ENCODE data around the gene OR5H14. TPM values are rescaled to one million over a fixed set of nuclear protein-coding genes. Genes with fewer than 3 reads are reported as not detected.
A peak's percentile ranks its signal among the peaks of the same experiment; 100 is the strongest.
"Not testable (repeated sequence)": the region's sequence is repeated elsewhere in the genome, so short reads cannot be mapped to it uniquely, and the experiment has no call there.

Gene OR5H14
- total and polyA plus RNA-seq, 2 of the 13 experiments (the other 11 are each of a cell fraction or from before 2014, with no cell fraction given) = not detected

- H3K27me3 ChIP-seq (ENCODE audit: control insufficient read depth in 1 of 2, insufficient read depth in 2 of 2, low read length in 2 of 2) = no peaks in the 10 kb centered on the region
- H3K36me3 ChIP-seq (replicated peaks in 1 of 2; ENCODE audit: control insufficient read depth in 1 of 2, insufficient read depth in 2 of 2, low read length in 2 of 2) = no peaks in the 10 kb centered on the region
- no peak overlapping the region for H3K27ac ChIP-seq (ENCODE audit: extremely low read length, insufficient read depth, low read length)
- no peaks in the 10 kb centered on the region for H3K79me2 ChIP-seq (ENCODE audit: insufficient read depth, low read length)
- ChIA-PET POLR2A (no interaction called here), CTCF (ENCODE audit: low intra/inter-chr PET ratio, low total read pairs) (interaction anchor here (1.2 kb wide), 1 partner anchor 141 kb away, joined by 4 read pairs; no protein-coding TSS in a partner anchor)
- no peak overlapping the region for H3K4me2 ChIP-seq (ENCODE audit: low read depth, low read length)
- no peak overlapping the region for H3K4me3 ChIP-seq (replicated peaks in 1 of 3; ENCODE audit: insufficient read depth in 1 of 3, low read depth in 2 of 3, low read length in 3 of 3)
- peak; percentile 59 for TF ChIP-seq STAG1 (CRISPR knock-in tag; IDR thresholded peaks at IDR 0.05)
- TF ChIP-seq NKX3-1 (CRISPR knock-in tag; IDR thresholded peaks at IDR 0.05) = no peak
- TF ChIP-seq, protein P1, sequence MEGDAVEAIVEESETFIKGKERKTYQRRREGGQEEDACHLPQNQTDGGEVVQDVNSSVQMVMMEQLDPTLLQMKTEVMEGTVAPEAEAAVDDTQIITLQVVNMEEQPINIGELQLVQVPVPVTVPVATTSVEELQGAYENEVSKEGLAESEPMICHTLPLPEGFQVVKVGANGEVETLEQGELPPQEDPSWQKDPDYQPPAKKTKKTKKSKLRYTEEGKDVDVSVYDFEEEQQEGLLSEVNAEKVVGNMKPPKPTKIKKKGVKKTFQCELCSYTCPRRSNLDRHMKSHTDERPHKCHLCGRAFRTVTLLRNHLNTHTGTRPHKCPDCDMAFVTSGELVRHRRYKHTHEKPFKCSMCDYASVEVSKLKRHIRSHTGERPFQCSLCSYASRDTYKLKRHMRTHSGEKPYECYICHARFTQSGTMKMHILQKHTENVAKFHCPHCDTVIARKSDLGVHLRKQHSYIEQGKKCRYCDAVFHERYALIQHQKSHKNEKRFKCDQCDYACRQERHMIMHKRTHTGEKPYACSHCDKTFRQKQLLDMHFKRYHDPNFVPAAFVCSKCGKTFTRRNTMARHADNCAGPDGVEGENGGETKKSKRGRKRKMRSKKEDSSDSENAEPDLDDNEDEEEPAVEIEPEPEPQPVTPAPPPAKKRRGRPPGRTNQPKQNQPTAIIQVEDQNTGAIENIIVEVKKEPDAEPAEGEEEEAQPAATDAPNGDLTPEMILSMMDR (CRISPR knock-in tag; IDR thresholded peaks at IDR 0.05) = peak; percentile 55
- TF ChIP-seq SMC3 (IDR thresholded peaks at IDR 0.05; ENCODE audit: low read length) = peak; percentile 49
- TF ChIP-seq HDAC2 (CRISPR knock-in tag; IDR thresholded peaks at IDR 0.05) = no peak
- TF ChIP-seq ZNF788 (CRISPR knock-in tag; IDR thresholded peaks at IDR 0.05; ENCODE audit: borderline replicate concordance) = no peak
- in situ Hi-C loops (cut with HindIII; ENCODE audit: extremely low pct_ligation_motif_present, low pct_unique_long_range_greater_than_20kb) = no loop called here
- DNase-seq (ENCODE audit: low spot score) (peak; percentile 16), ATAC-seq (peak; percentile 88), FAIRE-seq (peak; percentile 44)
- H4K20me1 ChIP-seq (ENCODE audit: insufficient read depth, low read length) = no peaks in the 10 kb centered on the region
- intact Hi-C loops (cut with micrococcal nuclease; ENCODE audit: unreplicated experiment) = loop anchor here (1.0 kb wide), 1 partner anchor 141 kb away; no protein-coding TSS in a partner anchor
- no peak overlapping the region for H2AFZ ChIP-seq (ENCODE audit: low read length)
- H3K4me1 ChIP-seq (ENCODE audit: insufficient read depth, low read length) = no peaks in the 10 kb centered on the region
- no peaks in the 10 kb centered on the region for H3K9me3 ChIP-seq (ENCODE audit: low read length)
- no TSS peak for BruUV-seq (replicated peaks)
- no peak overlapping the region for H3K9ac ChIP-seq (ENCODE audit: insufficient read depth, low read depth, low read length)
- 0% methylated on average over 3 of the region's 3 CpGs for WGBS (ENCODE audit: low lambda C conversion rate)
Measured at GRCh38 chr3:98188545-98188944, 41.3 kb downstream of the OR5H14 start.

DNA sequence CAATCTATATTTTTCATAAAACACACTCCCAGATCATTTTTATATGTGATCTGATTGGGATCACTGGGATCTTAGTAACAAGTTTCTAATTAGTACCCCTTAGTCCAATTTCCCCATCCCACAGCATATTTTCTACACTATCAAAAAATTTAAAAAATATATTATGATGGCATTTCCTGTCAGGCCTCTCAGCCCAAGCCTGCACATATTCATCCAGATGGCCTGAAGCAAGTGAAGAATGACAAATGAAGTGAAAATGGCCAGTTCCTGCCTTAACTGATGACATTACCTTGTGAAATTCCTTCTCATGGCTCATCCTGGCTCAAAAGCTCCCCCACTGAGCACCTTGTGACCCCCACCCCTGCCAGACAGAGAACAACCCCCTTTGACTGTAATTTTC, 43.6 kb downstream of the OR5H14 start:
- H2AFZ ChIP-seq (ENCODE audit: low read length); in situ Hi-C loops (cut with HindIII; ENCODE audit: extremely low pct_ligation_motif_present, low pct_unique_long_range_greater_than_20kb); ATAC-seq: not testable (repeated sequence)

More for the DNA sequence above, 43.6 kb downstream of the OR5H14 start:
- H3K4me1 ChIP-seq (ENCODE audit: insufficient read depth, low read length); H3K9ac ChIP-seq (ENCODE audit: insufficient read depth, low read depth, low read length); H3K4me3 ChIP-seq (replicated peaks in 1 of 3; ENCODE audit: insufficient read depth in 1 of 3, low read depth in 2 of 3, low read length in 3 of 3); H4K20me1 ChIP-seq (ENCODE audit: insufficient read depth, low read length); CTCF ChIA-PET (ENCODE audit: low intra/inter-chr PET ratio, low total read pairs); POLR2A ChIA-PET; H3K9me3 ChIP-seq (ENCODE audit: low read length); DNase-seq (ENCODE audit: low spot score); H3K27ac ChIP-seq (ENCODE audit: extremely low read length, insufficient read depth, low read length); H3K27me3 ChIP-seq (ENCODE audit: control insufficient read depth in 1 of 2, insufficient read depth in 2 of 2, low read length in 2 of 2); BruUV-seq (replicated peaks); intact Hi-C loops (cut with micrococcal nuclease; ENCODE audit: unreplicated experiment); FAIRE-seq; H3K36me3 ChIP-seq (replicated peaks in 1 of 2; ENCODE audit: control insufficient read depth in 1 of 2, insufficient read depth in 2 of 2, low read length in 2 of 2); H3K4me2 ChIP-seq (ENCODE audit: low read depth, low read length); H3K79me2 ChIP-seq (ENCODE audit: insufficient read depth, low read length): not testable (repeated sequence)
